ENCODE data around the gene SDSL.

Gene SDSL

DNA sequence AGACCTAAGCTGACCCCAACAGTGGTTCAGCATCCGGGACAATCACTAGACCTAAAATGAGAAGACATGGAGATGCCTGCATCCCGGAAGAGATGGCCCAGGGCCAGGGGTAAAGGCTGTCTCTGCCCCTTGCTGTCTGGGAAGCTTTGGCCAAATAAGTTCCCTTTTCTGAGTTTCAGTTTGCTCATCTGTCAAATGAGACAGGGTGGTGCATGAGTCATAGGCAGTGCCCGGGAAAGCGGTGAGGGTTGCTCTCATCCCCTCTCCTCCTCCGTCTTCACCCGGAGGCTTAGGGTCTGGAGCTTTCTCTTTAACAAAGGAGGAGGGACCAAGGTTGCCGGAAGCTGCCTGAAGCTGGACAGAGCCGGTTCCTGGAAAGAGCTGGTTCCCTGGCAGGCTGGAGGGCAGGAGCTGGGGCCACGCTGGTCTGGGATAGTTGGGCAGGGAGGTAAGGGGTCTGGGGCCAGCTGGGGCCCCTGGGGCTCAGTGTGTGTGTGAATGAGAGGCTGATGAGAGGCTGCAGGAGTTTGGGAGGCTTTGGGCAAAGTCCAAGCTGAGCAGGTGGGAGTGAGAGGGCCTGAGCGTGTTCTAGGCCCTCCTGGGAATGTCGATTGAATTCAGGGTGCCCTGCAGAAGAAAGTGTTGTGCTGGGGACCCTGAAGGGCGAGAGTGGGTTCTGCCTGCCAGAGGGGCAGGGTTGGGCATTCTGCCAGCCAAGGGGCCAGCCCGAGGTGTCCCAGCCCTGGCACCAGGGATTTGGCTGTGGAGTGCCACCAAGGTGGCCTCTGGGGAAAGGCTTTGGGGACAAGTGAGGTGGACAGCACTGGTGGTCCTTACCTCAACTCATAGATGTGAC is at the start of gene SDSL (continued):
- TF ChIP-seq ZBTB11 (tag by site-specific recombination; conservative IDR thresholded peaks at IDR 0.05; ENCODE audit: low read depth) (peak; percentile 44), ZNF335 (tag by site-specific recombination; conservative IDR thresholded peaks at IDR 0.05) (peak; percentile 81), ZNF10 (tag by site-specific recombination; IDR thresholded peaks at IDR 0.05) (peak; percentile 76), ZNF501 (tag by site-specific recombination; IDR thresholded peaks at IDR 0.05) (peak; percentile 25; the same call in 1 of the 2 replicates), SETDB1 (IDR thresholded peaks at IDR 0.05; ENCODE audit: insufficient read length, low read length) (no peak), SP2 (tag by site-specific recombination; IDR thresholded peaks at IDR 0.05) (peak; percentile 63), SP3 (tag by site-specific recombination; IDR thresholded peaks at IDR 0.05) (0 out of 2 replicates have a peak, but pooled peaks have one; percentile 30), ZNF398 (tag by site-specific recombination; IDR thresholded peaks at IDR 0.05) (0 out of 2 replicates have a peak, but pooled peaks have one; percentile 43), GLIS2 (tag by site-specific recombination; IDR thresholded peaks at IDR 0.05) (0 out of 2 replicates have a peak, but pooled peaks have one; percentile 5), BCL11A (tag by site-specific recombination; IDR thresholded peaks at IDR 0.05; ENCODE audit: low read depth) (no peak), ZNF184 (tag by site-specific recombination; IDR thresholded peaks at IDR 0.05) (peak; percentile 27; the same call in 1 of the 2 replicates), ZNF174 (tag by site-specific recombination; IDR thresholded peaks at IDR 0.05) (no peak), ZNF18 (tag by site-specific recombination; IDR thresholded peaks at IDR 0.05) (no peak), KLF7 (tag by site-specific recombination; IDR thresholded peaks at IDR 0.05; ENCODE audit: borderline replicate concordance) (no peak), ZBTB20 (tag by site-specific recombination; IDR thresholded peaks at IDR 0.05) (peak; percentile 97), BCL6B (tag by site-specific recombination; IDR thresholded peaks at IDR 0.05) (peak; percentile 94), ZNF571 (tag by site-specific recombination; IDR thresholded peaks at IDR 0.05) (no peak), ZNF600 (tag by site-specific recombination; IDR thresholded peaks at IDR 0.05) (peak; percentile 80), SP7 (tag by site-specific recombination; IDR thresholded peaks at IDR 0.05) (peak; percentile 75)
- TF ChIP-seq, protein P1, sequence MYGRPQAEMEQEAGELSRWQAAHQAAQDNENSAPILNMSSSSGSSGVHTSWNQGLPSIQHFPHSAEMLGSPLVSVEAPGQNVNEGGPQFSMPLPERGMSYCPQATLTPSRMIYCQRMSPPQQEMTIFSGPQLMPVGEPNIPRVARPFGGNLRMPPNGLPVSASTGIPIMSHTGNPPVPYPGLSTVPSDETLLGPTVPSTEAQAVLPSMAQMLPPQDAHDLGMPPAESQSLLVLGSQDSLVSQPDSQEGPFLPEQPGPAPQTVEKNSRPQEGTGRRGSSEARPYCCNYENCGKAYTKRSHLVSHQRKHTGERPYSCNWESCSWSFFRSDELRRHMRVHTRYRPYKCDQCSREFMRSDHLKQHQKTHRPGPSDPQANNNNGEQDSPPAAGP (tag by site-specific recombination; IDR thresholded peaks at IDR 0.05): peak; percentile 48; the same call in 1 of the 2 replicates
- TF ChIP-seq, protein P2, sequence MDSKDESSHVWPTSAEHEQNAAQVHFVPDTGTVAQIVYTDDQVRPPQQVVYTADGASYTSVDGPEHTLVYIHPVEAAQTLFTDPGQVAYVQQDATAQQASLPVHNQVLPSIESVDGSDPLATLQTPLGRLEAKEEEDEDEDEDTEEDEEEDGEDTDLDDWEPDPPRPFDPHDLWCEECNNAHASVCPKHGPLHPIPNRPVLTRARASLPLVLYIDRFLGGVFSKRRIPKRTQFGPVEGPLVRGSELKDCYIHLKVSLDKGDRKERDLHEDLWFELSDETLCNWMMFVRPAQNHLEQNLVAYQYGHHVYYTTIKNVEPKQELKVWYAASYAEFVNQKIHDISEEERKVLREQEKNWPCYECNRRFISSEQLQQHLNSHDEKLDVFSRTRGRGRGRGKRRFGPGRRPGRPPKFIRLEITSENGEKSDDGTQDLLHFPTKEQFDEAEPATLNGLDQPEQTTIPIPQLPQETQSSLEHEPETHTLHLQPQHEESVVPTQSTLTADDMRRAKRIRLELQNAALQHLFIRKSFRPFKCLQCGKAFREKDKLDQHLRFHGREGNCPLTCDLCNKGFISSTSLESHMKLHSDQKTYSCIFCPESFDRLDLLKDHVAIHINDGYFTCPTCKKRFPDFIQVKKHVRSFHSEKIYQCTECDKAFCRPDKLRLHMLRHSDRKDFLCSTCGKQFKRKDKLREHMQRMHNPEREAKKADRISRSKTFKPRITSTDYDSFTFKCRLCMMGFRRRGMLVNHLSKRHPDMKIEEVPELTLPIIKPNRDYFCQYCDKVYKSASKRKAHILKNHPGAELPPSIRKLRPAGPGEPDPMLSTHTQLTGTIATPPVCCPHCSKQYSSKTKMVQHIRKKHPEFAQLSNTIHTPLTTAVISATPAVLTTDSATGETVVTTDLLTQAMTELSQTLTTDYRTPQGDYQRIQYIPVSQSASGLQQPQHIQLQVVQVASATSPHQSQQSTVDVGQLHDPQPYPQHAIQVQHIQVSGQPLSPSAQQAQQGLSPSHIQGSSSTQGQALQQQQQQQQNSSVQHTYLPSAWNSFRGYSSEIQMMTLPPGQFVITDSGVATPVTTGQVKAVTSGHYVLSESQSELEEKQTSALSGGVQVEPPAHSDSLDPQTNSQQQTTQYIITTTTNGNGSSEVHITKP (tag by site-specific recombination; IDR thresholded peaks at IDR 0.05): peak; percentile 94

Measured in HEK293 (cell line).